ENCODE results near the gene MLLT3.

MLLT3 gene

GRCh38 chr9:20437476-20437875 is 184.8 kb downstream of the MLLT3 start:
- no peak for TF ChIP-seq EZH2phosphoT487 (conservative IDR thresholded peaks at IDR 0.05; ENCODE audit: low read length)
- Histone ChIP-seq H3K9me3 (ENCODE audit: insufficient read depth, low read length) (no peaks in the 10 kb centered on the region), H3K27ac (ENCODE audit: low read depth, low read length) (no peak overlapping the region), H2AFZ (ENCODE audit: low read depth, low read length, severe bottlenecking) (no peak overlapping the region), H3K4me2 (ENCODE audit: low read depth, low read length, poor library complexity, severe bottlenecking) (no peak overlapping the region), H3K36me3 (ENCODE audit: low read length) (no peaks in the 10 kb centered on the region), H3K27me3 (ENCODE audit: low read length) (no peaks in the 10 kb centered on the region), H4K20me1 (ENCODE audit: low read depth, low read length) (no peaks in the 10 kb centered on the region), H3K4me3 (ENCODE audit: insufficient read depth, low read length, poor library complexity, severe bottlenecking) (no peak overlapping the region), H3F3A (ENCODE audit: insufficient read depth) (no peaks in the 10 kb centered on the region), H3K79me2 (ENCODE audit: insufficient read depth, low read length) (no peaks in the 10 kb centered on the region), H3K9me2 (replicated peaks; ENCODE audit: insufficient read depth, low read length) (no peaks in the 10 kb centered on the region), H3K9ac (ENCODE audit: low read length) (no peak overlapping the region)

- Histone ChIP-seq H3K27ac (ENCODE audit: low read depth, low read length) (no peak overlapping the region), H3K4me2 (ENCODE audit: low read depth, low read length, poor library complexity, severe bottlenecking) (no peak overlapping the region), H4K20me1 (ENCODE audit: low read depth, low read length) (no peaks in the 10 kb centered on the region), H3F3A (ENCODE audit: insufficient read depth) (no peaks in the 10 kb centered on the region), H3K27me3 (ENCODE audit: low read length) (no peaks in the 10 kb centered on the region), H3K9me2 (replicated peaks; ENCODE audit: insufficient read depth, low read length) (no peaks in the 10 kb centered on the region), H2AFZ (ENCODE audit: low read depth, low read length, severe bottlenecking) (no peak overlapping the region), H3K9me3 (ENCODE audit: insufficient read depth, low read length) (no peaks in the 10 kb centered on the region), H3K36me3 (ENCODE audit: low read length) (no peaks in the 10 kb centered on the region), H3K9ac (ENCODE audit: low read length) (no peak overlapping the region), H3K79me2 (ENCODE audit: insufficient read depth, low read length) (no peaks in the 10 kb centered on the region), H3K4me3 (ENCODE audit: insufficient read depth, low read length, poor library complexity, severe bottlenecking) (no peak overlapping the region)
- TF ChIP-seq EZH2phosphoT487 (conservative IDR thresholded peaks at IDR 0.05; ENCODE audit: low read length) (no peak), CTCF (IDR thresholded peaks at IDR 0.05; ENCODE audit: insufficient read depth, low read length, poor library complexity, severe bottlenecking) (no peak)
Observed at GRCh38 chr9:20436476-20437195, 185.7 kb downstream of the MLLT3 start.

DNA sequence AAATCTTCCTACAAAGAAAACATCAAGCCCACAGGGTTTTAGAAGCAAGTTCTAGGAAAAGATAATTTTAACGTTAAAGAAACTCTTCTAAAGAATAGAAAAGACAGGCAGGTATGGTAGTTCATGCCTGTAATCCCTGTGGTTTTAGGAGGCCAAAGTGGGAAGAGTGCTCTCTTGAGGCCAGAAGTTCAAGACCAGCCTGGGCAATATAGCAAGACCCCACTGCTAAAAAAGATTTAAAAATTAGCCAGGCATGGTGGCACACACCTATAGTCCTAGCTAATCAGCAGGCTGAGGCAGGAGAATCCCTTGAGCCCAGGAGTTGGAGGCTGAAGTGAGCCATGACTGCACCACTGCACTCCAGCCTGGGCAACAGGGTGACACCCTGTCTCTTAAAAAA is 193.3 kb downstream of the MLLT3 start:
- H4K20me1 ChIP-seq (ENCODE audit: low read depth, low read length): peaks cover 15% of the 10 kb centered on the region
- H3K4me2 ChIP-seq (ENCODE audit: low read depth, low read length, poor library complexity, severe bottlenecking): no peak overlapping the region
- H3K27me3 ChIP-seq (ENCODE audit: low read length): no peaks in the 10 kb centered on the region
- H3K79me2 ChIP-seq (ENCODE audit: insufficient read depth, low read length): no peaks in the 10 kb centered on the region
- no peak overlapping the region for H3K27ac ChIP-seq (ENCODE audit: low read depth, low read length)
- no peak for TF ChIP-seq CTCF (IDR thresholded peaks at IDR 0.05; ENCODE audit: insufficient read depth, low read length, poor library complexity, severe bottlenecking)
- TF ChIP-seq EZH2phosphoT487 (conservative IDR thresholded peaks at IDR 0.05; ENCODE audit: low read length): no peak
- no peaks in the 10 kb centered on the region for H3F3A ChIP-seq (ENCODE audit: insufficient read depth)
- H3K36me3 ChIP-seq (ENCODE audit: low read length): no peaks in the 10 kb centered on the region
- no peaks in the 10 kb centered on the region for H3K9me2 ChIP-seq (replicated peaks; ENCODE audit: insufficient read depth, low read length)
- H3K9ac ChIP-seq (ENCODE audit: low read length): no peak overlapping the region
- H3K4me3 ChIP-seq (ENCODE audit: insufficient read depth, low read length, poor library complexity, severe bottlenecking): no peak overlapping the region
- H3K9me3 ChIP-seq (ENCODE audit: insufficient read depth, low read length): no peaks in the 10 kb centered on the region
- H2AFZ ChIP-seq (ENCODE audit: low read depth, low read length, severe bottlenecking): no peak overlapping the region

DNA sequence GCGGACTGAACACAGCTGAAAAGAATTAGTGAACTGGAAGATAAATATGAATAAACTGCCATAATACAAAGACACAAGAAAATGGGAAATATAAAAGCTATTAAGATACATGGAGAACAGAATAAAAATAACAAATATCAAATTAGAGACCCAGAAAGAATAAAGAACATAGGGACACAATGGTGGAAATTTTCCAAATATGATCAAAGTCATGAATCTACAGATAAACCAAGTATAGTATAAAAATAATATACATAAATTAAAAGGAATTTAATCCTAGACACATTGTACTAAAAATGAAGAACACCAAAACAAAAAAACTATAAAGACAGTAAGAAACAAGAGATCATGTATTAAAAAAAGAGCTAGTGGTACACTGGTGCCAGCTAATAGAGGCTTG is 194.9 kb downstream of the MLLT3 start:
- TF ChIP-seq CTCF (IDR thresholded peaks at IDR 0.05; ENCODE audit: insufficient read depth, low read length, poor library complexity, severe bottlenecking): no peak
- TF ChIP-seq EZH2phosphoT487 (conservative IDR thresholded peaks at IDR 0.05; ENCODE audit: low read length): no peak
- H3K4me3 ChIP-seq (ENCODE audit: insufficient read depth, low read length, poor library complexity, severe bottlenecking): no peak overlapping the region
- no peak overlapping the region for H3K4me2 ChIP-seq (ENCODE audit: low read depth, low read length, poor library complexity, severe bottlenecking)
- no peaks in the 10 kb centered on the region for H3K27me3 ChIP-seq (ENCODE audit: low read length)
- H3K9me3 ChIP-seq (ENCODE audit: insufficient read depth, low read length): no peaks in the 10 kb centered on the region
- no peak overlapping the region for H2AFZ ChIP-seq (ENCODE audit: low read depth, low read length, severe bottlenecking)
- H3F3A ChIP-seq (ENCODE audit: insufficient read depth): no peaks in the 10 kb centered on the region
- H3K79me2 ChIP-seq (ENCODE audit: insufficient read depth, low read length): no peaks in the 10 kb centered on the region
- H3K27ac ChIP-seq (ENCODE audit: low read depth, low read length): no peak overlapping the region
- no peak overlapping the region for H3K9ac ChIP-seq (ENCODE audit: low read length)
- no peaks in the 10 kb centered on the region for H3K9me2 ChIP-seq (replicated peaks; ENCODE audit: insufficient read depth, low read length)
- H4K20me1 ChIP-seq (ENCODE audit: low read depth, low read length): peaks cover 18% of the 10 kb centered on the region
- H3K36me3 ChIP-seq (ENCODE audit: low read length): no peaks in the 10 kb centered on the region

Measured in SU-DHL-6 (cell line).